ENCODE measurements around the gene SLC25A29. TPM values are rescaled to one million over a fixed set of nuclear protein-coding genes. Genes with fewer than 3 reads are reported as not detected.
"Not testable (repeated sequence)": the region's sequence is repeated elsewhere in the genome, so short reads cannot be mapped to it uniquely, and the experiment has no call there.

Gene SLC25A29
- total RNA-seq, 1 donor: 11.5 TPM

- DNase-seq (ENCODE audit: low read depth): no peak
- H3K4me3 ChIP-seq (ENCODE audit: low read depth, low read length): no peak overlapping the region
- TF ChIP-seq, protein P1, sequence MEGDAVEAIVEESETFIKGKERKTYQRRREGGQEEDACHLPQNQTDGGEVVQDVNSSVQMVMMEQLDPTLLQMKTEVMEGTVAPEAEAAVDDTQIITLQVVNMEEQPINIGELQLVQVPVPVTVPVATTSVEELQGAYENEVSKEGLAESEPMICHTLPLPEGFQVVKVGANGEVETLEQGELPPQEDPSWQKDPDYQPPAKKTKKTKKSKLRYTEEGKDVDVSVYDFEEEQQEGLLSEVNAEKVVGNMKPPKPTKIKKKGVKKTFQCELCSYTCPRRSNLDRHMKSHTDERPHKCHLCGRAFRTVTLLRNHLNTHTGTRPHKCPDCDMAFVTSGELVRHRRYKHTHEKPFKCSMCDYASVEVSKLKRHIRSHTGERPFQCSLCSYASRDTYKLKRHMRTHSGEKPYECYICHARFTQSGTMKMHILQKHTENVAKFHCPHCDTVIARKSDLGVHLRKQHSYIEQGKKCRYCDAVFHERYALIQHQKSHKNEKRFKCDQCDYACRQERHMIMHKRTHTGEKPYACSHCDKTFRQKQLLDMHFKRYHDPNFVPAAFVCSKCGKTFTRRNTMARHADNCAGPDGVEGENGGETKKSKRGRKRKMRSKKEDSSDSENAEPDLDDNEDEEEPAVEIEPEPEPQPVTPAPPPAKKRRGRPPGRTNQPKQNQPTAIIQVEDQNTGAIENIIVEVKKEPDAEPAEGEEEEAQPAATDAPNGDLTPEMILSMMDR (IDR thresholded peaks at IDR 0.05; ENCODE audit: insufficient read depth, low read length): no peak
These were observed 13.9 kb downstream of the SLC25A29 start for GRCh38 chr14:100292301-100292775.

- TF ChIP-seq, protein P1 (IDR thresholded peaks at IDR 0.05; ENCODE audit: insufficient read depth, low read length): no peak
- H3K4me3 ChIP-seq (ENCODE audit: low read depth, low read length): no peak overlapping the region
- no peak for DNase-seq (ENCODE audit: low read depth)
These were observed 14.8 kb downstream of the SLC25A29 start for GRCh38 chr14:100291305-100292075.

GRCh38 chr14:100290607-100291304 is 15.5 kb downstream of the SLC25A29 start:
- no peak overlapping the region for H3K4me3 ChIP-seq (ENCODE audit: low read depth, low read length)
- no peak for DNase-seq (ENCODE audit: low read depth)
- TF ChIP-seq, protein P1 (IDR thresholded peaks at IDR 0.05; ENCODE audit: insufficient read depth, low read length): no peak

GRCh38 chr14:100289916-100290606 is 16.2 kb downstream of the SLC25A29 start:
- no peak overlapping the region for H3K4me3 ChIP-seq (ENCODE audit: low read depth, low read length)
- TF ChIP-seq, protein P1 (IDR thresholded peaks at IDR 0.05; ENCODE audit: insufficient read depth, low read length): no peak
- DNase-seq (ENCODE audit: low read depth): no peak

GRCh38 chr14:100288382-100289185 is 17.7 kb downstream of the SLC25A29 start:
- peak; percentile 54 for DNase-seq (ENCODE audit: low read depth)
- TF ChIP-seq, protein P1 (IDR thresholded peaks at IDR 0.05; ENCODE audit: insufficient read depth, low read length): no peak
- no peak overlapping the region for H3K4me3 ChIP-seq (ENCODE audit: low read depth, low read length)

DNA sequence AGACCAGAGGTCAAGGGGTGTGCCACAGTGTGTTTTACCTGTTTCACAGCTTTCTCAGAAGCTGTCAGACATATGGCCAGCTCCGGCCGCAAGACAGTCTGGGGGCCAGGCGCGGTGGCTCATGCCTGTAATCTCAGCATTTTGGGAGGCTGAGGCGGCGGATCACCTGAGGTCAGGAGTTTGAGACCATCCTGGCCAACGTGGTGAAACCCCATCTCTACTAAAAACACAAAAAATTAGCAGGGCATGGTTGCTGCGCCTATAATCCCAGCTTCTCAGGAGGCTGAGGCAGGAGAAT is 18.3 kb downstream of the SLC25A29 start:
- not testable (repeated sequence) for DNase-seq (ENCODE audit: low read depth); H3K4me3 ChIP-seq (ENCODE audit: low read depth, low read length)
